Measurements from ENCODE around the gene PGAM5.
"Not testable (repeated sequence)": the region's sequence is repeated elsewhere in the genome, so short reads cannot be mapped to it uniquely, and the experiment has no call there.

Gene PGAM5

GRCh38 chr12:132743831-132744230 is 33.2 kb downstream of the PGAM5 start:
- no peaks in the 10 kb centered on the region for H3K27me3 Mint-ChIP-seq
- no peak overlapping the region for H3K27ac Mint-ChIP-seq
- H3K4me3 Mint-ChIP-seq, result no peak overlapping the region
- H3K4me1 Mint-ChIP-seq (ENCODE audit: low read depth), result peaks cover 14% of the 10 kb centered on the region
- peaks cover 92% of the 10 kb centered on the region for H3K36me3 Mint-ChIP-seq (ENCODE audit: low read depth)
- no peaks in the 10 kb centered on the region for H3K9me3 Mint-ChIP-seq

GRCh38 chr12:132746613-132747012 is 36.0 kb downstream of the PGAM5 start:
- Mint-ChIP-seq H3K4me3 (no peak overlapping the region), H3K27me3 (no peaks in the 10 kb centered on the region), H3K27ac (no peak overlapping the region), H3K36me3 (ENCODE audit: low read depth) (peaks cover 75% of the 10 kb centered on the region), H3K4me1 (ENCODE audit: low read depth) (peaks cover 14% of the 10 kb centered on the region), H3K9me3 (no peaks in the 10 kb centered on the region)

- Mint-ChIP-seq H3K4me1 (ENCODE audit: low read depth) (peaks cover 14% of the 10 kb centered on the region), H3K36me3 (ENCODE audit: low read depth) (peaks cover 75% of the 10 kb centered on the region), H3K4me3 (no peak overlapping the region), H3K27ac (no peak overlapping the region), H3K9me3 (no peaks in the 10 kb centered on the region), H3K27me3 (no peaks in the 10 kb centered on the region)
These were observed 36.8 kb downstream of the PGAM5 start for GRCh38 chr12:132747395-132747794.

- H3K4me1 Mint-ChIP-seq (ENCODE audit: low read depth), result peaks cover 9% of the 10 kb centered on the region
- H3K9me3 Mint-ChIP-seq, result no peaks in the 10 kb centered on the region
- H3K27ac Mint-ChIP-seq, result no peak overlapping the region
- no peaks in the 10 kb centered on the region for H3K27me3 Mint-ChIP-seq
- peaks cover 75% of the 10 kb centered on the region for H3K36me3 Mint-ChIP-seq (ENCODE audit: low read depth)
- no peak overlapping the region for H3K4me3 Mint-ChIP-seq
These were observed 37.3 kb downstream of the PGAM5 start for GRCh38 chr12:132747896-132748295.

GRCh38 chr12:132748319-132748718 is 37.7 kb downstream of the PGAM5 start:
- peaks cover 6% of the 10 kb centered on the region for H3K4me1 Mint-ChIP-seq (ENCODE audit: low read depth)
- peaks cover 72% of the 10 kb centered on the region for H3K36me3 Mint-ChIP-seq (ENCODE audit: low read depth)
- no peaks in the 10 kb centered on the region for H3K27me3 Mint-ChIP-seq
- no peak overlapping the region for H3K4me3 Mint-ChIP-seq
- no peaks in the 10 kb centered on the region for H3K9me3 Mint-ChIP-seq
- H3K27ac Mint-ChIP-seq, result no peak overlapping the region

- Mint-ChIP-seq H3K36me3 (ENCODE audit: low read depth) (peaks cover 54% of the 10 kb centered on the region), H3K4me1 (ENCODE audit: low read depth) (peaks cover 11% of the 10 kb centered on the region)
- H3K27ac Mint-ChIP-seq, H3K4me3 Mint-ChIP-seq, H3K9me3 Mint-ChIP-seq, H3K27me3 Mint-ChIP-seq: not testable (repeated sequence)
These were observed 43.0 kb downstream of the PGAM5 start for GRCh38 chr12:132753670-132754069.

GRCh38 chr12:132754160-132754932 is 43.7 kb downstream of the PGAM5 start:
- Mint-ChIP-seq H3K4me3 (no peak overlapping the region), H3K36me3 (ENCODE audit: low read depth) (peaks cover 53% of the 10 kb centered on the region), H3K27me3 (no peaks in the 10 kb centered on the region), H3K4me1 (ENCODE audit: low read depth) (peaks cover 14% of the 10 kb centered on the region), H3K27ac (peak overlapping the region; percentile 15), H3K9me3 (no peaks in the 10 kb centered on the region)

- not testable (repeated sequence) for H3K9me3 Mint-ChIP-seq, H3K4me3 Mint-ChIP-seq, H3K27me3 Mint-ChIP-seq
- peaks cover 37% of the 10 kb centered on the region for H3K4me1 Mint-ChIP-seq (ENCODE audit: low read depth)
- peaks cover 48% of the 10 kb centered on the region for H3K36me3 Mint-ChIP-seq (ENCODE audit: low read depth)
- peak overlapping the region; percentile 31 for H3K27ac Mint-ChIP-seq
These were observed 48.2 kb downstream of the PGAM5 start for GRCh38 chr12:132758825-132759224.

- H3K36me3 Mint-ChIP-seq (ENCODE audit: low read depth), result peaks cover 44% of the 10 kb centered on the region
- peaks cover 35% of the 10 kb centered on the region for H3K4me1 Mint-ChIP-seq (ENCODE audit: low read depth)
- H3K27me3 Mint-ChIP-seq, result no peaks in the 10 kb centered on the region
- H3K9me3 Mint-ChIP-seq, result no peaks in the 10 kb centered on the region
- H3K4me3 Mint-ChIP-seq, result peak overlapping the region; percentile 96
- H3K27ac Mint-ChIP-seq, result peak overlapping the region; percentile 99
These were observed 48.7 kb downstream of the PGAM5 start for GRCh38 chr12:132759359-132759758.

- H3K4me1 Mint-ChIP-seq (ENCODE audit: low read depth), result peaks cover 35% of the 10 kb centered on the region
- no peaks in the 10 kb centered on the region for H3K9me3 Mint-ChIP-seq
- peak within 1 kb of the TSS; percentile 99 for H3K27ac Mint-ChIP-seq
These were observed 50.6 kb downstream of the PGAM5 start, which contains the start of gene ANKLE2 for GRCh38 chr12:132761032-132761920. TSS of gene ANKLE2 (minus strand) at chr12:132761832. CDS start at chr12:132761798, 34 bp downstream.

GRCh38 chr12:132761921-132762583 is 51.4 kb downstream of the PGAM5 start:
- H3K4me3 Mint-ChIP-seq, result peak overlapping the region; percentile 78
- H3K9me3 Mint-ChIP-seq, result no peaks in the 10 kb centered on the region
- peaks cover 33% of the 10 kb centered on the region for H3K4me1 Mint-ChIP-seq (ENCODE audit: low read depth)
- no peaks in the 10 kb centered on the region for H3K27me3 Mint-ChIP-seq
- H3K27ac Mint-ChIP-seq, result peak overlapping the region; percentile 79
- peaks cover 34% of the 10 kb centered on the region for H3K36me3 Mint-ChIP-seq (ENCODE audit: low read depth)

More at GRCh38 chr12:132761032-132761920, 50.6 kb downstream of the PGAM5 start, which contains the start of gene ANKLE2:
- peak within 1 kb of the TSS; percentile 96 for H3K4me3 Mint-ChIP-seq
- H3K36me3 Mint-ChIP-seq (ENCODE audit: low read depth), result peaks cover 37% of the 10 kb centered on the region
- no peaks in the 10 kb centered on the region for H3K27me3 Mint-ChIP-seq

GRCh38 chr12:132764231-132764630 is 53.6 kb downstream of the PGAM5 start:
- Mint-ChIP-seq H3K9me3 (no peaks in the 10 kb centered on the region), H3K27me3 (no peaks in the 10 kb centered on the region), H3K27ac (no peak overlapping the region), H3K36me3 (ENCODE audit: low read depth) (peaks cover 26% of the 10 kb centered on the region), H3K4me3 (no peak overlapping the region), H3K4me1 (ENCODE audit: low read depth) (peaks cover 48% of the 10 kb centered on the region)

GRCh38 chr12:132765361-132765760 is 54.7 kb downstream of the PGAM5 start:
- no peak overlapping the region for H3K4me3 Mint-ChIP-seq
- peaks cover 50% of the 10 kb centered on the region for H3K4me1 Mint-ChIP-seq (ENCODE audit: low read depth)

GRCh38 chr12:132766380-132767085 is 55.9 kb downstream of the PGAM5 start:
- Mint-ChIP-seq H3K27ac (no peak overlapping the region), H3K4me1 (ENCODE audit: low read depth) (peaks cover 54% of the 10 kb centered on the region), H3K27me3 (no peaks in the 10 kb centered on the region), H3K36me3 (ENCODE audit: low read depth) (peaks cover 17% of the 10 kb centered on the region), H3K9me3 (no peaks in the 10 kb centered on the region), H3K4me3 (no peak overlapping the region)

More at GRCh38 chr12:132765361-132765760, 54.7 kb downstream of the PGAM5 start:
- no peak overlapping the region for H3K27ac Mint-ChIP-seq
- no peaks in the 10 kb centered on the region for H3K27me3 Mint-ChIP-seq
- H3K9me3 Mint-ChIP-seq, result no peaks in the 10 kb centered on the region
- H3K36me3 Mint-ChIP-seq (ENCODE audit: low read depth), result peaks cover 21% of the 10 kb centered on the region

All from stimulated activated naive CD8-positive, alpha-beta T cell treated with anti-CD3 and anti-CD28 coated beads, Interleukin-15, Interleukin-2, amounts not matched to agents 100 ng/mL and 50 ng/mL, for 24 hours (primary cell).